H1 (cell line): Measurements from ENCODE around the gene PEAK1. TPM values are rescaled to one million over a fixed set of nuclear protein-coding genes. Genes with fewer than 3 reads are reported as not detected.

Experiments
- CTCF ChIA-PET: fragments of 300-600 bp; sonication (Branson Sonifier 250); formaldehyde crosslinking; loops from one replicate; lab custom pipeline; 2021; ENCODE audit not compliant: partially characterized antibody; lab: Charles Lee
- POLR2A ChIA-PET: fragments of 300-600 bp; sonication (Branson Sonifier 250); formaldehyde crosslinking; loops from one replicate; lab custom pipeline; 2021; ENCODE audit warnings: inconsistent platforms; ENCODE audit not compliant: partially characterized antibody; lab: Charles Lee
- DNase-seq, 2 experiments: peaks; one replicate each; pipeline versions ENCODE4 v3.0.0 to v3.0.0-alpha.2; 2010 to 2022; ENCODE audit warnings: low spot score in 2 of 2, low read depth in 1 of 2, mixed read lengths in 1 of 2
- FAIRE-seq: peaks from 2 replicates; lab custom pipeline; 2011; peaks lifted over from hg19 to GRCh38; lab: Jason Lieb, UNC
- H2AFZ ChIP-seq: 2 replicates; pipeline ENCODE4 v1.8.1; 2012; ENCODE audit warnings: low read length, inconsistent platforms
- H2AK5ac ChIP-seq: 2 replicates; pipeline ENCODE4 v1.6.1; 2013; ENCODE audit warnings: low read depth, low read length
- H2BK120ac ChIP-seq: replicated peaks from 2 replicates; pipeline ENCODE3; 2013; ENCODE audit warnings: low read depth, low read length, inconsistent platforms
- H2BK12ac ChIP-seq: 2 replicates; pipeline ENCODE4 v1.6.1; 2013; ENCODE audit warnings: low read depth, low read length
- H2BK15ac ChIP-seq: 2 replicates; pipeline ENCODE4 v1.6.1; 2013; ENCODE audit warnings: low read length
- H2BK20ac ChIP-seq: 2 replicates; pipeline ENCODE4 v1.6.1; 2013; ENCODE audit warnings: low read length
- H2BK5ac ChIP-seq: 2 replicates; pipeline ENCODE4 v1.6.1; 2013; ENCODE audit warnings: low read depth, low read length
- H3K14ac ChIP-seq: 2 replicates; pipeline ENCODE4 v1.6.1; 2013; ENCODE audit warnings: inconsistent platforms; ENCODE audit not compliant: insufficient read length
- H3K18ac ChIP-seq: 2 replicates; pipeline ENCODE4 v1.6.1; 2013; ENCODE audit warnings: low read length; ENCODE audit errors: extremely low read depth
- H3K23ac ChIP-seq: 2 replicates; pipeline ENCODE4 v1.6.1; 2013; ENCODE audit warnings: inconsistent platforms; ENCODE audit not compliant: insufficient read length
- H3K23me2 ChIP-seq: 2 replicates; pipeline ENCODE4 v1.6.1; 2013; ENCODE audit warnings: low read depth, low read length
- H3K27ac ChIP-seq: 2 replicates; pipeline ENCODE4 v1.6.1; 2011; ENCODE audit warnings: low read depth, low read length, inconsistent platforms
- H3K27me3 ChIP-seq, 4 experiments: replicated peaks in 1 of 4; 1 replicate in 1 of 4; 2 replicates in 3 of 4; pipeline versions ENCODE4 v1.6.1 to v1.8.1; 2011 to 2013; ENCODE audit warnings: low read length in 3 of 4, mild to moderate bottlenecking in 3 of 4, inconsistent platforms in 2 of 4, mixed read lengths in 2 of 4, moderate library complexity in 1 of 4; ENCODE audit not compliant: control insufficient read depth in 3 of 4, insufficient read depth in 3 of 4; ENCODE audit errors: extremely low read depth in 1 of 4
- H3K36me3 ChIP-seq, 4 experiments: 2 replicates each; pipeline versions ENCODE4 v1.6.1 to v1.8.1; 2011 to 2013; ENCODE audit warnings: mild to moderate bottlenecking in 4 of 4, low read length in 3 of 4, moderate library complexity in 2 of 4, control low read depth in 1 of 4, inconsistent platforms in 1 of 4; ENCODE audit not compliant: insufficient read depth in 4 of 4, control insufficient read depth in 2 of 4
- H3K4ac ChIP-seq: replicated peaks from 2 replicates; pipeline ENCODE3; 2013; ENCODE audit warnings: low read length, low read depth, mixed read lengths, inconsistent platforms; ENCODE audit not compliant: insufficient read length
- H3K4me1 ChIP-seq, 4 experiments: replicated peaks in 1 of 4; 1 replicate in 1 of 4; 2 replicates in 3 of 4; pipeline versions ENCODE4 v1.6.1 to v1.8.1; 2011 to 2013; ENCODE audit warnings: low read length in 3 of 4, inconsistent platforms in 2 of 4, mixed read lengths in 1 of 4; ENCODE audit not compliant: insufficient read depth in 4 of 4, control insufficient read depth in 3 of 4
- H3K4me2 ChIP-seq, 2 experiments: 2 replicates each; pipeline versions ENCODE4 v1.6.1 to v1.8.1; 2011 to 2013; ENCODE audit warnings: low read depth in 2 of 2, low read length in 2 of 2, control low read depth in 1 of 2, inconsistent platforms in 1 of 2, mild to moderate bottlenecking in 1 of 2; ENCODE audit not compliant: insufficient read depth in 1 of 2
- H3K4me3 ChIP-seq, 4 experiments: fragments of 200-600, 300-600 bp in 1 of 4; sonication (generic), shearing (Covaris generic), sonication (Bioruptor Twin) in 1 of 4; 2 replicates each; pipeline versions ENCODE4 v1.5.1 to v1.8.1; 2011 to 2016; ENCODE audit warnings: low read length in 4 of 4, low read depth in 3 of 4, control low read depth in 2 of 4, inconsistent platforms in 2 of 4, mild to moderate bottlenecking in 2 of 4, mixed read lengths in 1 of 4, moderate library complexity in 1 of 4; ENCODE audit not compliant: insufficient read depth in 2 of 4; ENCODE audit errors: extremely low read depth in 1 of 4
- H3K56ac ChIP-seq: replicated peaks from 2 replicates; pipeline ENCODE3; 2013; ENCODE audit warnings: low read depth, mild to moderate bottlenecking, mixed read lengths, low read length, inconsistent platforms; ENCODE audit not compliant: insufficient read length
- H3K79me1 ChIP-seq: 2 replicates; pipeline ENCODE4 v1.6.1; 2013; ENCODE audit warnings: low read depth, low read length, control low read depth
- H3K79me2 ChIP-seq, 2 experiments: 2 replicates each; pipeline versions ENCODE4 v1.6.1 to v1.8.1; 2012 to 2013; ENCODE audit warnings: low read length in 2 of 2, mild to moderate bottlenecking in 2 of 2, inconsistent platforms in 1 of 2; ENCODE audit not compliant: insufficient read depth in 2 of 2, control insufficient read depth in 1 of 2
- H3K9ac ChIP-seq, 4 experiments: replicated peaks in 1 of 4; 1 replicate in 1 of 4; 2 replicates in 3 of 4; pipeline versions ENCODE4 v1.6.1 to v1.8.1; 2011 to 2013; ENCODE audit warnings: low read depth in 3 of 4, low read length in 3 of 4, control low read depth in 2 of 4, mild to moderate bottlenecking in 2 of 4, moderate library complexity in 2 of 4, inconsistent platforms in 1 of 4; ENCODE audit errors: extremely low read depth in 1 of 4
- H3K9me3 ChIP-seq, 2 experiments: 2 replicates each; pipeline versions ENCODE4 v1.6.1 to v1.8.1; 2012 to 2013; ENCODE audit warnings: mild to moderate bottlenecking in 2 of 2, moderate library complexity in 2 of 2, control low read depth in 1 of 2, inconsistent platforms in 1 of 2, low read depth in 1 of 2, low read length in 1 of 2, mixed read lengths in 1 of 2; ENCODE audit not compliant: insufficient read depth in 2 of 2
- H4K20me1 ChIP-seq, 2 experiments: replicated peaks in 1 of 2; 2 replicates each; pipeline versions ENCODE3 to v1.8.1; 2011 to 2013; ENCODE audit warnings: inconsistent platforms in 2 of 2, low read length in 2 of 2, mild to moderate bottlenecking in 1 of 2; ENCODE audit not compliant: insufficient read depth in 2 of 2, control insufficient read depth in 1 of 2
- H4K5ac ChIP-seq: 2 replicates; pipeline ENCODE4 v1.6.1; 2013; ENCODE audit warnings: low read length, low read depth, mixed read lengths, inconsistent platforms; ENCODE audit not compliant: insufficient read length
- H4K8ac ChIP-seq: 2 replicates; pipeline ENCODE4 v1.8.0; 2013; ENCODE audit warnings: mild to moderate bottlenecking, moderate library complexity, low read length, inconsistent platforms; ENCODE audit not compliant: insufficient read depth; ENCODE audit errors: extremely low read depth
- H4K91ac ChIP-seq: replicated peaks from 2 replicates; pipeline ENCODE3; 2013; ENCODE audit warnings: low read length, mixed read lengths, inconsistent platforms; ENCODE audit not compliant: insufficient read length
- SIN3A ChIP-seq, 2 experiments: IDR thresholded peaks in 1 of 2; conservative IDR thresholded peaks in 1 of 2; 2 replicates each; pipeline ENCODE4 v1.6.1; 2011 to 2012; ENCODE audit warnings: low read length in 2 of 2, improper control_type of control experiment in 1 of 2, low read depth in 1 of 2, mild to moderate bottlenecking in 1 of 2
- SRF ChIP-seq: IDR thresholded peaks from 2 replicates; pipeline ENCODE4 v1.6.1; 2011; ENCODE audit warnings: mild to moderate bottlenecking, low read depth, low read length, moderate library complexity
- YY1 ChIP-seq: IDR thresholded peaks from 2 replicates; pipeline ENCODE4 v1.6.1; 2011; ENCODE audit warnings: low read depth, mild to moderate bottlenecking, low read length
- WGBS, 2 experiments: shearing (Covaris generic) in 1 of 2; methylation state at CpG; one replicate each; pipeline versions ENCODE4 v1.1.6 to v1.1.7; 2013 to 2015; ENCODE audit warnings: low lambda C conversion rate in 2 of 2, mixed read lengths in 2 of 2, inconsistent platforms in 1 of 2, low coverage in 1 of 2, missing lambda C conversion rate in 1 of 2; ENCODE audit not compliant: insufficient replicate concordance in 2 of 2, insufficient coverage in 1 of 2, insufficient read length in 1 of 2; ENCODE audit errors: extremely low coverage in 1 of 2, missing lambda C conversion rate in 1 of 2; 5-methylcytosine and 5-hydroxymethylcytosine counted together
- polyA plus RNA-seq, 7 experiments: library from polyadenylated mRNA; depleted of rRNA in 3 of 7; stranded (reverse) in 5 of 7; unstranded in 2 of 7; fragments of >200 nt in 5 of 7; fragments of 200-250 nt in 2 of 7; gene quantifications; 1 replicate in 5 of 7; 2 replicates in 1 of 7; 4 replicates in 1 of 7; pipeline versions ENCODE4 v1.2.1 to v1.2.3, GENCODE V29; 2011 to 2013; ENCODE audit warnings: missing spikeins in 2 of 7, mixed read lengths in 2 of 7
- total RNA-seq: library from RNA; stranded (reverse); fragmentation: NEBNext Ultra II Directional; extraction: Animal tissue kit (Norgen Biotek cat#: 25700); gene quantifications from 2 replicates; pipeline ENCODE4 v1.2.1, GENCODE V29; 2021
- TF ChIP-seq, protein P1 (sequence below): IDR thresholded peaks from 2 replicates; pipeline ENCODE4 v1.6.1; 2012; ENCODE audit warnings: inconsistent platforms

The PEAK1 gene
- total and polyA plus RNA-seq, 2 of the 8 experiments (the other 6 are each of a cell fraction or from before 2014, with no cell fraction given), result 8.8 to 44.8 TPM

DNA sequence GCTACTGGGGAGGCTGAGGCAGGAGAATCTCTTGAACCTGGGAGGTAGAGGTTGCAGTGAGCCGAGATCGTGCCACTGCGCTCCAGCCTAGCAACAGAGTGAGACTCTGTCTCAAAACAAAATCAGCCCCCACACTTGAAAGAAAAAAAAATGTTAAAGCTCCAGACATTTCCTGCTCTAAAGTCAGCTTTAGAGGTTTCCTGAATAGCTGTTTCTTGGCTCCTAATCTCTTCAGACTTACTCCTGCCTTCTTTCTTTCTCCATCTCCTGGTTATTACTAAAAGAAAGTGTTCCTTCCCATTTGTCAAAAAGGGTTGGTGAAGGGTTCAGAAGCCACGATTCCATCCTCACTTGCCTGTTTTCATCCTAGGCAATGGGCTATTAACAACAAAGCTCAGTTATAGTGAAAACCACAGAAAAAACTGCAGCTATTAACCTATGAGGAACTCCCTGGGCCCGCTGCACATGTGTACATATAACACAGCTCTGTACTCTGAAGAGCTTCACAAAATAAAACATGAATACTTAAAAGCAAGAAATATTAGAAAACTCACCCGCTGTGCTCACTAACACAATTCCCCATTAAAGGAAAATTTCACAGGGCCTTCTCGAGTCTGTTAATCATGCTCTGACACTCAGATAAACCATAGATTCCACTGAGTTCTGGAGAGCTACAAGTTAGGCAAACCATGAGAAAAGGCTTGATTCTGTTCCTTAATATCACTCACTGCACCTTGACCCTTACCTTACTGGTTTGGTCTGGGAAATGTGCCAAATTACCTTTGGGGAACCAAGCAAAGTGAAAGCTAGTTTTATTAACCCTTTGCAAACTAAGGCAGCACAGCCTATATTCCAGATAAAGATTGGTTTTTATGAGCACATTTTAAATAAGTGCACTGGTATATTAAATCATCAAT lies 259.1 kb downstream of the PEAK1 start:
- H3K23me2 ChIP-seq, result no peaks in the 10 kb centered on the region
- WGBS, 2 experiments, result 88% methylated on average over 7 of the region's 7 CpGs; no CpG with 5 or more reads in 1 of the 2 experiments
- H2BK20ac ChIP-seq, result no peak overlapping the region
- no peak overlapping the region for H4K91ac ChIP-seq
- no peaks in the 10 kb centered on the region for H3K79me1 ChIP-seq
- H3K23ac ChIP-seq, result no peak overlapping the region
- FAIRE-seq (no peak), DNase-seq (no peak)
- H3K79me2 ChIP-seq, result no peaks in the 10 kb centered on the region
- H2AFZ ChIP-seq, result no peak overlapping the region
- H3K9me3 ChIP-seq, result peaks cover 6% of the 10 kb centered on the region in 2 experiments; a peak in 3 of 4 replicates
- peaks cover 0 to 21% (median 8%) of the 10 kb centered on the region in 4 experiments; a peak in 5 of 8 replicates for H3K36me3 ChIP-seq
- TF ChIP-seq, protein P1, sequence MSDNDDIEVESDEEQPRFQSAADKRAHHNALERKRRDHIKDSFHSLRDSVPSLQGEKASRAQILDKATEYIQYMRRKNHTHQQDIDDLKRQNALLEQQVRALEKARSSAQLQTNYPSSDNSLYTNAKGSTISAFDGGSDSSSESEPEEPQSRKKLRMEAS, result no peak
- no peak for TF ChIP-seq SRF
- TF ChIP-seq SIN3A (conservative IDR thresholded peaks at IDR 0.05 in 1 of 2, IDR thresholded peaks at IDR 0.05 in 1 of 2; ENCODE audit: low read depth in 1 of 2, low read length in 2 of 2), result no peak
- no peak for TF ChIP-seq YY1
- no peak overlapping the region for H3K9ac ChIP-seq
- no peak overlapping the region for H3K27ac ChIP-seq
- H3K4me2 ChIP-seq, result no peak overlapping the region
- POLR2A ChIA-PET, result interaction anchor here (0.6 kb wide), 1 partner anchor 336 kb away, joined by 3 read pairs; no protein-coding TSS in a partner anchor
- no peak overlapping the region for H2BK120ac ChIP-seq
- H3K4ac ChIP-seq, result no peak overlapping the region
- no peak overlapping the region for H3K4me3 ChIP-seq
- no peak overlapping the region for H2AK5ac ChIP-seq
- H3K18ac ChIP-seq, result no peak overlapping the region
- H4K8ac ChIP-seq, result no peak overlapping the region
- H3K56ac ChIP-seq, result no peak overlapping the region
- H3K27me3 ChIP-seq, result no peaks in the 10 kb centered on the region
- CTCF ChIA-PET, result interaction anchor here (1.0 to 3.6 kb wide), 6 partner anchors 14 to 383 kb away, joined by 3 to 18 read pairs (median 6); no protein-coding TSS in a partner anchor
- no peak overlapping the region for H4K5ac ChIP-seq
- peaks cover 0 to 10% (median 0%) of the 10 kb centered on the region in 4 experiments; a peak in 3 of 7 replicates for H3K4me1 ChIP-seq
- H3K14ac ChIP-seq, result no peak overlapping the region
- no peak overlapping the region for H2BK5ac ChIP-seq
- H4K20me1 ChIP-seq, result no peaks in the 10 kb centered on the region
- H2BK12ac ChIP-seq, result no peak overlapping the region
- no peak overlapping the region for H2BK15ac ChIP-seq
